WTC11 (cell line): ENCODE results near the gene LRRTM1. TPM values are rescaled to one million over a fixed set of nuclear protein-coding genes. Genes with fewer than 3 reads are reported as not detected.

Source experiments
- ATAC-seq: fragments of 200-7000 bp; cut with Tn5 transposase; 2 replicates; pipeline ENCODE4 v1.10.0; 2021; ENCODE audit warnings: mild to moderate bottlenecking, moderate library complexity
- CTCF ChIA-PET: fragments of 300-600 bp; sonication (Branson Sonifier 250); formaldehyde crosslinking; loops from one replicate; lab custom pipeline; 2021; ENCODE audit warnings: antibody characterized with exemption; lab: Charles Lee
- POLR2A ChIA-PET: fragments of 350-600 bp; sonication (Branson Sonifier 250); formaldehyde crosslinking; loops from one replicate; lab custom pipeline; 2021; ENCODE audit warnings: antibody characterized with exemption; lab: Charles Lee
- DNase-seq: peaks from one replicate; pipeline ENCODE4 v3.0.0; 2021; ENCODE audit warnings: low spot score
- H3K27ac Mint-ChIP-seq: 2 replicates; pipeline ENCODE4 v1.8.0; 2021; ENCODE audit warnings: mixed read lengths
- H3K27me3 Mint-ChIP-seq: 2 replicates; pipeline ENCODE4 v1.8.0; 2021; ENCODE audit warnings: low read depth, mild to moderate bottlenecking, moderate library complexity, mixed read lengths
- H3K36me3 Mint-ChIP-seq: 2 replicates; pipeline ENCODE4 v1.8.0; 2021; ENCODE audit warnings: mixed read lengths
- H3K4me1 Mint-ChIP-seq: 2 replicates; pipeline ENCODE4 v1.8.0; 2022; ENCODE audit warnings: mixed read lengths
- H3K4me3 Mint-ChIP-seq: 2 replicates; pipeline ENCODE4 v1.8.0; 2021; ENCODE audit warnings: mild to moderate bottlenecking, moderate library complexity, mixed read lengths
- H3K9me3 Mint-ChIP-seq: 2 replicates; pipeline ENCODE4 v1.8.0; 2021; ENCODE audit warnings: mixed read lengths
- CDX4 ChIP-seq: fragments of 250-450 bp; sonication (Bioruptor Pico); IDR thresholded peaks from 2 replicates; pipeline ENCODE4 v1.9.0; 2021; ENCODE audit warnings: moderate library complexity, mild to moderate bottlenecking, inconsistent platforms, borderline replicate concordance
- E2F1 ChIP-seq: sonication (generic); formaldehyde crosslinking; IDR thresholded peaks from 2 replicates; pipeline ENCODE4 v1.8.0; 2022; ENCODE audit warnings: mild to moderate bottlenecking, missing genetic modification reagents
- ETV6 ChIP-seq: sonication (generic); formaldehyde crosslinking; IDR thresholded peaks from 2 replicates; pipeline ENCODE4 v1.8.1; 2022; ENCODE audit warnings: mild to moderate bottlenecking, missing genetic modification reagents
- FOXP4 ChIP-seq: sonication (generic); formaldehyde crosslinking; IDR thresholded peaks from 2 replicates; pipeline ENCODE4 v1.8.0; 2022; ENCODE audit warnings: mild to moderate bottlenecking, missing genetic modification reagents
- GTF2I ChIP-seq: fragments of 250-450 bp; sonication (Bioruptor Pico); conservative IDR thresholded peaks from 2 replicates; pipeline ENCODE4 v1.4.0; 2021; ENCODE audit warnings: mild to moderate bottlenecking
- MAX ChIP-seq: sonication (generic); formaldehyde crosslinking; IDR thresholded peaks from 2 replicates; pipeline ENCODE4 v1.8.0; 2022; ENCODE audit warnings: mild to moderate bottlenecking, missing genetic modification reagents
- NR2C2 ChIP-seq: sonication (generic); formaldehyde crosslinking; IDR thresholded peaks from 2 replicates; pipeline ENCODE4 v1.8.0; 2022; ENCODE audit warnings: mild to moderate bottlenecking, missing genetic modification reagents
- NR3C1 ChIP-seq: sonication (generic); formaldehyde crosslinking; conservative IDR thresholded peaks from 2 replicates; pipeline ENCODE4 v1.8.1; 2023; ENCODE audit warnings: low read depth, mild to moderate bottlenecking, missing genetic modification reagents
- SP1 ChIP-seq: sonication (generic); formaldehyde crosslinking; conservative IDR thresholded peaks from 2 replicates; pipeline ENCODE4 v1.8.1; 2022; ENCODE audit warnings: missing genetic modification reagents
- STAT6 ChIP-seq: sonication (generic); formaldehyde crosslinking; conservative IDR thresholded peaks from 2 replicates; pipeline ENCODE4 v1.8.1; 2023; ENCODE audit warnings: mild to moderate bottlenecking, low read depth, missing genetic modification reagents, moderate library complexity
- USF1 ChIP-seq: sonication (generic); formaldehyde crosslinking; IDR thresholded peaks from 2 replicates; pipeline ENCODE4 v1.8.0; 2022; ENCODE audit warnings: mild to moderate bottlenecking, missing genetic modification reagents
- ZBTB21 ChIP-seq: sonication (generic); formaldehyde crosslinking; IDR thresholded peaks from 2 replicates; pipeline ENCODE4 v1.8.1; 2023; ENCODE audit warnings: mild to moderate bottlenecking, missing genetic modification reagents, borderline replicate concordance
- ZNF121 ChIP-seq: sonication (generic); formaldehyde crosslinking; IDR thresholded peaks from 2 replicates; pipeline ENCODE4 v1.8.0; 2023; ENCODE audit warnings: missing genetic modification reagents
- ZNF317 ChIP-seq: sonication (generic); formaldehyde crosslinking; IDR thresholded peaks from 2 replicates; pipeline ENCODE4 v1.8.1; 2023; ENCODE audit warnings: low read depth, mild to moderate bottlenecking, moderate library complexity, missing genetic modification reagents, borderline replicate concordance
- ZNF423 ChIP-seq: fragments of 250-450 bp; sonication (Bioruptor Pico); IDR thresholded peaks from 2 replicates; pipeline ENCODE4 v2.1.2; 2022; ENCODE audit warnings: mild to moderate bottlenecking, moderate library complexity
- ZNF425 ChIP-seq: fragments of 250-450 bp; sonication (Bioruptor Pico); conservative IDR thresholded peaks from 2 replicates; pipeline ENCODE4 v1.9.0; 2021; ENCODE audit warnings: mild to moderate bottlenecking
- ZNF532 ChIP-seq: fragments of 250-450 bp; sonication (Bioruptor Pico); IDR thresholded peaks from 2 replicates; pipeline ENCODE4 v1.9.0; 2021; ENCODE audit warnings: mild to moderate bottlenecking, borderline replicate concordance
- ZSCAN18 ChIP-seq: fragments of 250-450 bp; sonication (Bioruptor Pico); IDR thresholded peaks from 2 replicates; pipeline ENCODE4 v2.1.2; 2022; ENCODE audit warnings: mild to moderate bottlenecking, moderate library complexity
- total RNA-seq: library from RNA; stranded (reverse); gene quantifications from 3 replicates; pipeline ENCODE4 v1.2.3, GENCODE V29; 2021

The LRRTM1 gene
- total RNA-seq, 1 experiment from 2014 or later = 1.2 TPM

- H3K27me3 Mint-ChIP-seq = peaks cover 52% of the 10 kb centered on the region
- DNase-seq (no peak), ATAC-seq (peak; percentile 38)
- ChIA-PET POLR2A (no interaction called here), CTCF (no interaction called here)
- TF ChIP-seq ZNF425 (CRISPR knock-in tag) = no peak
- TF ChIP-seq CDX4 (CRISPR knock-in tag) = no peak
- no peak for TF ChIP-seq ZBTB21 (CRISPR knock-in tag)
- TF ChIP-seq NR2C2 (CRISPR knock-in tag) = no peak
- no peak for TF ChIP-seq GTF2I (CRISPR knock-in tag)
- no peak for TF ChIP-seq ZNF532 (CRISPR knock-in tag)
- no peak for TF ChIP-seq ZSCAN18
- TF ChIP-seq ZNF423 (CRISPR knock-in tag) = no peak
- peaks cover 10% of the 10 kb centered on the region; the same call in 1 of the 2 replicates for H3K9me3 Mint-ChIP-seq
- no peak overlapping the region for H3K4me3 Mint-ChIP-seq
- no peaks in the 10 kb centered on the region for H3K36me3 Mint-ChIP-seq
- no peak overlapping the region for H3K27ac Mint-ChIP-seq
- peaks cover 26% of the 10 kb centered on the region for H3K4me1 Mint-ChIP-seq
Measured at GRCh38 chr2:80348953-80349352, 44.4 kb upstream of the LRRTM1 start.

GRCh38 chr2:80348078-80348477 lies 43.5 kb upstream of the LRRTM1 start:
- Mint-ChIP-seq H3K4me3 (no peak overlapping the region), H3K9me3 (peaks cover 10% of the 10 kb centered on the region; the same call in 1 of the 2 replicates), H3K4me1 (peaks cover 26% of the 10 kb centered on the region), H3K36me3 (no peaks in the 10 kb centered on the region), H3K27me3 (peaks cover 45% of the 10 kb centered on the region), H3K27ac (no peak overlapping the region)
- no peak for DNase-seq
- no peak for ATAC-seq
- ChIA-PET POLR2A (no interaction called here), CTCF (no interaction called here)
- TF ChIP-seq NR3C1 (CRISPR knock-in tag) (no peak), STAT6 (CRISPR knock-in tag) (no peak), MAX (no peak), USF1 (CRISPR knock-in tag) (no peak), ZNF317 (CRISPR knock-in tag) (no peak), ZNF121 (CRISPR knock-in tag) (no peak), SP1 (no peak), GTF2I (CRISPR knock-in tag) (no peak), CDX4 (CRISPR knock-in tag) (no peak), ETV6 (CRISPR knock-in tag) (no peak), FOXP4 (CRISPR knock-in tag) (no peak), E2F1 (CRISPR knock-in tag) (no peak)
